Liver (tissue), 3 donors: Measurements from ENCODE around the gene SPTBN5.

Experiments
- GABPA ChIP-seq, 2 donors: IDR thresholded peaks in 1 of 2; conservative IDR thresholded peaks in 1 of 2; 2 replicates each; pipeline ENCODE4 v1.6.1; 2016; ENCODE audit warnings: antibody characterized with exemption in 2 of 2, mild to moderate bottlenecking in 1 of 2, moderate library complexity in 1 of 2
- TF ChIP-seq, protein P1 (sequence below): IDR thresholded peaks from 2 replicates; pipeline ENCODE4 v1.6.1; 2016; ENCODE audit warnings: antibody characterized with exemption
- TF ChIP-seq, protein P2 (sequence below): fragments of 150-350 bp; IDR thresholded peaks from 2 replicates; pipeline ENCODE4 v1.5.1; 2017; ENCODE audit warnings: improper control_type of control experiment, low read depth, low read length; ENCODE audit not compliant: missing input control
- donor health status: healthy.
- donor health status: healthy.

DNA sequence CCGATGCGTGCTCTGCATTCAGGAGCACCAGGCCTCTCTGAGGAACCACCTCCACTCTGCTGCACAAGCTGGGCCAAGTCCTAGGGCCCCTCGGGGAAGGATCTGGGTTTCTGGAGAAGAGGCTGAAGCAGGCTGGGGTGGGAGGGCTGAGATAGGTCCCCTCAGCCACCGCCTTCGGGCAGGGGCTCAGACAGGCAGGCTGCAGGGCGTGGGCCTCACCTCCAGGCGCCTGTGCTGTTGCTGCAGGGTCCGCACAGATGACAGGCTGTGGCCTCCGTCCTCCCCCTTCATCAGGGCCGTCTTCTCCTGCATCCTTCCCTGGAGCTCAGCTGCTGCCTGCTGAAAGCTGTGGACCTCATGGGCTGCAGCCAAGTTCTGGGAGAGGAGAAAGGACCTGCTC, 40.0 kb downstream of the SPTBN5 start:
- TF ChIP-seq, protein P1, sequence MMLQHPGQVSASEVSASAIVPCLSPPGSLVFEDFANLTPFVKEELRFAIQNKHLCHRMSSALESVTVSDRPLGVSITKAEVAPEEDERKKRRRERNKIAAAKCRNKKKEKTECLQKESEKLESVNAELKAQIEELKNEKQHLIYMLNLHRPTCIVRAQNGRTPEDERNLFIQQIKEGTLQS, result no peak
- TF ChIP-seq, protein P2, sequence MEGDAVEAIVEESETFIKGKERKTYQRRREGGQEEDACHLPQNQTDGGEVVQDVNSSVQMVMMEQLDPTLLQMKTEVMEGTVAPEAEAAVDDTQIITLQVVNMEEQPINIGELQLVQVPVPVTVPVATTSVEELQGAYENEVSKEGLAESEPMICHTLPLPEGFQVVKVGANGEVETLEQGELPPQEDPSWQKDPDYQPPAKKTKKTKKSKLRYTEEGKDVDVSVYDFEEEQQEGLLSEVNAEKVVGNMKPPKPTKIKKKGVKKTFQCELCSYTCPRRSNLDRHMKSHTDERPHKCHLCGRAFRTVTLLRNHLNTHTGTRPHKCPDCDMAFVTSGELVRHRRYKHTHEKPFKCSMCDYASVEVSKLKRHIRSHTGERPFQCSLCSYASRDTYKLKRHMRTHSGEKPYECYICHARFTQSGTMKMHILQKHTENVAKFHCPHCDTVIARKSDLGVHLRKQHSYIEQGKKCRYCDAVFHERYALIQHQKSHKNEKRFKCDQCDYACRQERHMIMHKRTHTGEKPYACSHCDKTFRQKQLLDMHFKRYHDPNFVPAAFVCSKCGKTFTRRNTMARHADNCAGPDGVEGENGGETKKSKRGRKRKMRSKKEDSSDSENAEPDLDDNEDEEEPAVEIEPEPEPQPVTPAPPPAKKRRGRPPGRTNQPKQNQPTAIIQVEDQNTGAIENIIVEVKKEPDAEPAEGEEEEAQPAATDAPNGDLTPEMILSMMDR, result no peak
- TF ChIP-seq GABPA (IDR thresholded peaks at IDR 0.05 in 1 of 2, conservative IDR thresholded peaks at IDR 0.05 in 1 of 2), result no peak
